Germinal center (tissue), 1 donor: ENCODE results near the gene PPP2R5C.
"Not testable (repeated sequence)": the region's sequence is repeated elsewhere in the genome, so short reads cannot be mapped to it uniquely, and the experiment has no call there.

ENCODE experiments used
- DNase-seq: peaks from one replicate; pipeline ENCODE4 v3.0.0; 2012; ENCODE audit warnings: mixed read lengths, low spot score

PPP2R5C gene

GRCh38 chr14:101966742-101967141, 205.2 kb downstream of the PPP2R5C start:
- no peak for DNase-seq

- no peak for DNase-seq
These were observed 206.7 kb downstream of the PPP2R5C start for GRCh38 chr14:101968186-101968585.

GRCh38 chr14:101969481-101969880, 208.0 kb downstream of the PPP2R5C start:
- DNase-seq, result peak; percentile 70

GRCh38 chr14:101970830-101971400, 209.4 kb downstream of the PPP2R5C start:
- DNase-seq, result no peak

GRCh38 chr14:101971458-101971857, 209.9 kb downstream of the PPP2R5C start:
- DNase-seq, result not testable (repeated sequence)

- no peak for DNase-seq
These were observed 210.8 kb downstream of the PPP2R5C start for GRCh38 chr14:101972126-101972866.

GRCh38 chr14:101973356-101973755, 211.8 kb downstream of the PPP2R5C start:
- DNase-seq, result no peak

GRCh38 chr14:101975231-101975630, 213.7 kb downstream of the PPP2R5C start:
- no peak for DNase-seq
